ENCODE data around the gene PTPN14. TPM values are rescaled to one million over a fixed set of nuclear protein-coding genes. Genes with fewer than 3 reads are reported as not detected.

Gene PTPN14
- total RNA-seq, 1 experiment from 2014 or later = 243 TPM

DNA sequence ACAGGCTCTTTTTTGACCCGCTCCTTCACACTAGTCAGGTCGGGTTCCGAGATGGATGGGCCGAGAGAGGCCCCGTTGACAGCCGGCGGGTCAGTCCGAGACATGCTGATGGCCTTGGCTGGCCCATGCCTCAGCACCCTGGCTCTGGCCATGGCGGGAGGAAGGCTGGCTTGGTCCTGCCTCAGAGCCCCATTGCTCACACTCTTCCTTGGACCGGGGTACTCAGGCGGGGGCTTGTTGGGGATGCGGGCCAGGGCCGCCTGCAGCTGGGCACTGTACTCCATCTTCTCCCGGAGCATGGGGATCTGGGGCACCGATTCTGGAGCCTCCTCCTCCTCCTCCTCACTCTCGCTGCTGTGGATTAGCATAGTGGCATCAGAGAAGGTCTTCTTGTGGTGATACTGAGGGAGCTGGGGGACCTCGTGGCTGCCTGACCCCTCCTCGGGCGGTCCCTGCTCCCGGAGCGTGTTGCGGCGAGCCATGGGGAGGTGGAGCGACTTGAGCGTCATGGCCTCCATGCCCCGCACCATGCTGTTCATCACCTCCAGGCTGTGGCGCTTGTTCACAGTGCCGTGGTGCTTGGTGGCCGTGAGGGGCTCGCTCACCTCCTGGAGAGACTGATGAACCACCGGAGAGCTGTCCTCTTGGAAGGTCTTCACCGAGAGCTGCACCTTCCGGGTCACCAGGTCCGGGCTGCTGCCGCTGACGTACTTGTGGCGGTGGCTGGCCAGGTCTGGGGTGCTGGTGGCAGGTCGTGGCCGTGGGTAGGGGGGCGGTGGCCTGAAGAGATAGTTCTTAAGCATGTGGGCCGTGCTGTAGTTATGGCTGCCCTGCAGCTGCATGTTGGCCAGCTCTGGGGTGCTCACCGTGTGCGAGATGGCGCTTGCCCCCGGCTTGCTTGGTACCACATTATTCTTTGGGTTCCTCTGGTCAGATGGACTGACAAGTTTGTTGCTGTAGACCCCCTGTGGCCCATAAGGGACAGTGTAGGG, 167.7 kb downstream of the PTPN14 start:
- POLR2A ChIA-PET = interaction anchor here (0.6 to 1.4 kb wide), 4 partner anchors 34 to 221 kb away, joined by 3 to 7 read pairs (median 3); partner anchors contain the start of gene PTPN14

GRCh38 chr1:214380986-214381695, 170.3 kb downstream of the PTPN14 start:
- no peaks in the 10 kb centered on the region for H3K9me3 Mint-ChIP-seq (ENCODE audit: unreplicated experiment)
- H3K27ac Mint-ChIP-seq (ENCODE audit: low read depth, unreplicated experiment) = no peak overlapping the region
- peaks cover 100% of the 10 kb centered on the region for H3K36me3 Mint-ChIP-seq (ENCODE audit: insufficient read depth, unreplicated experiment)
- intact Hi-C loops (cut with micrococcal nuclease) = no loop called here
- ChIA-PET POLR2A (interaction anchor here (0.6 to 2.5 kb wide), 12 partner anchors 8 to 1264 kb away, joined by 3 to 10 read pairs (median 4); no protein-coding TSS in a partner anchor), CTCF (interaction anchor here (0.7 to 3.6 kb wide), 15 partner anchors 8 to 246 kb away, joined by 3 to 22 read pairs (median 4); no protein-coding TSS in a partner anchor)
- H3K4me3 Mint-ChIP-seq (ENCODE audit: unreplicated experiment) = no peak overlapping the region
- TF ChIP-seq, protein P1, sequence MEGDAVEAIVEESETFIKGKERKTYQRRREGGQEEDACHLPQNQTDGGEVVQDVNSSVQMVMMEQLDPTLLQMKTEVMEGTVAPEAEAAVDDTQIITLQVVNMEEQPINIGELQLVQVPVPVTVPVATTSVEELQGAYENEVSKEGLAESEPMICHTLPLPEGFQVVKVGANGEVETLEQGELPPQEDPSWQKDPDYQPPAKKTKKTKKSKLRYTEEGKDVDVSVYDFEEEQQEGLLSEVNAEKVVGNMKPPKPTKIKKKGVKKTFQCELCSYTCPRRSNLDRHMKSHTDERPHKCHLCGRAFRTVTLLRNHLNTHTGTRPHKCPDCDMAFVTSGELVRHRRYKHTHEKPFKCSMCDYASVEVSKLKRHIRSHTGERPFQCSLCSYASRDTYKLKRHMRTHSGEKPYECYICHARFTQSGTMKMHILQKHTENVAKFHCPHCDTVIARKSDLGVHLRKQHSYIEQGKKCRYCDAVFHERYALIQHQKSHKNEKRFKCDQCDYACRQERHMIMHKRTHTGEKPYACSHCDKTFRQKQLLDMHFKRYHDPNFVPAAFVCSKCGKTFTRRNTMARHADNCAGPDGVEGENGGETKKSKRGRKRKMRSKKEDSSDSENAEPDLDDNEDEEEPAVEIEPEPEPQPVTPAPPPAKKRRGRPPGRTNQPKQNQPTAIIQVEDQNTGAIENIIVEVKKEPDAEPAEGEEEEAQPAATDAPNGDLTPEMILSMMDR (IDR thresholded peaks at IDR 0.05; ENCODE audit: unreplicated experiment) = no peak
- H3K4me1 Mint-ChIP-seq (ENCODE audit: insufficient read depth, unreplicated experiment) = peaks cover 14% of the 10 kb centered on the region
- H3K27me3 Mint-ChIP-seq (ENCODE audit: insufficient read depth, unreplicated experiment) = no peaks in the 10 kb centered on the region
- BruUV-seq (replicated peaks) = no TSS peak
- DNase-seq (ENCODE audit: unreplicated experiment) = no peak

More for the DNA sequence above, 167.7 kb downstream of the PTPN14 start:
- Mint-ChIP-seq H3K4me3 (ENCODE audit: unreplicated experiment) (no peak overlapping the region), H3K4me1 (ENCODE audit: insufficient read depth, unreplicated experiment) (peaks cover 24% of the 10 kb centered on the region), H3K36me3 (ENCODE audit: insufficient read depth, unreplicated experiment) (peaks cover 98% of the 10 kb centered on the region), H3K27ac (ENCODE audit: low read depth, unreplicated experiment) (no peak overlapping the region), H3K9me3 (ENCODE audit: unreplicated experiment) (no peaks in the 10 kb centered on the region), H3K27me3 (ENCODE audit: insufficient read depth, unreplicated experiment) (no peaks in the 10 kb centered on the region)
- intact Hi-C loops (cut with micrococcal nuclease) = no loop called here
- BruUV-seq (replicated peaks) = TSS peak; percentile 17
- TF ChIP-seq, protein P1 (IDR thresholded peaks at IDR 0.05; ENCODE audit: unreplicated experiment) = no peak
- no peak for DNase-seq (ENCODE audit: unreplicated experiment)
- CTCF ChIA-PET = interaction anchor here (0.7 to 3.6 kb wide), 10 partner anchors 31 to 244 kb away, joined by 3 to 22 read pairs (median 4); no protein-coding TSS in a partner anchor

DNA sequence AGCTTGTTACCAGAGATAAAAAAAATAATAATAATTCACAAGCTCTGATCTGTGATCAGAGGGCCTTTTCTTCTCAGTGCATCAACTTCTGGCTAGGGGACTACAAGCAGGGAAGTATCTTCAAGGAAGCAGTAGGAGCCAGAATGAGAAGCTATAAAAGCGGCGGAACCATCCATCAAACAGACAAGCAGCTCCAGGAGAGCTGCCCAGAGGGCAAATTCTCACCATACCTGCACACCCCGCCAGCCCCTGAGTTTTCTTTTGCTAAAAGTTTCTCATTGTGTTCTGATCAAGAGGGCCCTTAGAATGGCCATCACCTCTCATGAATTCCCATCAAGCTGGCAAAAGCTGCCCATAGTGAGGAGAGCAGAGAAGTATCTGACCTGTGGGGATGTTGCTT, 171.0 kb downstream of the PTPN14 start:
- intact Hi-C loops (cut with micrococcal nuclease) = no loop called here
- no peak overlapping the region for H3K27ac Mint-ChIP-seq (ENCODE audit: low read depth, unreplicated experiment)
- no TSS peak for BruUV-seq (replicated peaks)
- H3K27me3 Mint-ChIP-seq (ENCODE audit: insufficient read depth, unreplicated experiment) = no peaks in the 10 kb centered on the region
- TF ChIP-seq, protein P1 (IDR thresholded peaks at IDR 0.05; ENCODE audit: unreplicated experiment) = no peak
- peaks cover 11% of the 10 kb centered on the region for H3K4me1 Mint-ChIP-seq (ENCODE audit: insufficient read depth, unreplicated experiment)
- CTCF ChIA-PET = interaction anchor here (0.5 to 3.6 kb wide), 14 partner anchors 9 to 247 kb away, joined by 3 to 22 read pairs (median 4); no protein-coding TSS in a partner anchor
- no peak for DNase-seq (ENCODE audit: unreplicated experiment)
- no peaks in the 10 kb centered on the region for H3K9me3 Mint-ChIP-seq (ENCODE audit: unreplicated experiment)
- H3K36me3 Mint-ChIP-seq (ENCODE audit: insufficient read depth, unreplicated experiment) = peaks cover 100% of the 10 kb centered on the region
- H3K4me3 Mint-ChIP-seq (ENCODE audit: unreplicated experiment) = no peak overlapping the region
- POLR2A ChIA-PET = interaction anchor here (0.6 to 2.5 kb wide), 14 partner anchors 8 to 1263 kb away, joined by 3 to 10 read pairs (median 4); no protein-coding TSS in a partner anchor

Measured in MCF 10A (cell line).